Superior temporal gyrus (tissue), 1 donor: ENCODE results near the gene KLHL29.

ENCODE experiments used
- DNase-seq: peaks from one replicate; pipeline ENCODE4 v3.0.0-alpha.2; 2016; ENCODE audit errors: extremely low spot score

Gene KLHL29

GRCh38 chr2:23550553-23550952, 165.6 kb downstream of the KLHL29 start:
- DNase-seq: peak; percentile 69

- DNase-seq: no peak
Observed at GRCh38 chr2:23551875-23552274, 166.9 kb downstream of the KLHL29 start.

GRCh38 chr2:23553561-23553960, 168.6 kb downstream of the KLHL29 start:
- no peak for DNase-seq

GRCh38 chr2:23554054-23554697, 169.2 kb downstream of the KLHL29 start:
- DNase-seq: no peak

GRCh38 chr2:23555944-23556343, 171.0 kb downstream of the KLHL29 start:
- DNase-seq: no peak

GRCh38 chr2:23556929-23557328, 171.9 kb downstream of the KLHL29 start:
- no peak for DNase-seq

GRCh38 chr2:23557455-23557854, 172.5 kb downstream of the KLHL29 start:
- no peak for DNase-seq

GRCh38 chr2:23559561-23560239, 174.7 kb downstream of the KLHL29 start:
- DNase-seq: no peak

- DNase-seq: no peak
Observed at GRCh38 chr2:23561088-23561487, 176.1 kb downstream of the KLHL29 start.

GRCh38 chr2:23561544-23561943, 176.6 kb downstream of the KLHL29 start:
- no peak for DNase-seq

- DNase-seq: no peak
Observed at GRCh38 chr2:23562143-23562542, 177.2 kb downstream of the KLHL29 start.

GRCh38 chr2:23563151-23563550, 178.2 kb downstream of the KLHL29 start:
- DNase-seq: no peak

- peak; percentile 58 for DNase-seq
Observed at GRCh38 chr2:23563673-23564614, 179.0 kb downstream of the KLHL29 start.

GRCh38 chr2:23564615-23564960, 179.6 kb downstream of the KLHL29 start:
- no peak for DNase-seq

- DNase-seq: no peak
Observed at GRCh38 chr2:23565374-23565773, 180.4 kb downstream of the KLHL29 start.

GRCh38 chr2:23565814-23566213, 180.8 kb downstream of the KLHL29 start:
- DNase-seq: no peak

GRCh38 chr2:23566241-23567142, 181.5 kb downstream of the KLHL29 start:
- DNase-seq: no peak

- DNase-seq: no peak
Observed at GRCh38 chr2:23567161-23567756, 182.3 kb downstream of the KLHL29 start.

GRCh38 chr2:23568211-23568610, 183.2 kb downstream of the KLHL29 start:
- no peak for DNase-seq

GRCh38 chr2:23568626-23569190, 183.7 kb downstream of the KLHL29 start:
- DNase-seq: no peak
